WI38 (cell line): ENCODE data around the gene RPS16.
"Not testable (repeated sequence)": the region's sequence is repeated elsewhere in the genome, so short reads cannot be mapped to it uniquely, and the experiment has no call there.

ENCODE experiments used
- H3K4me3 ChIP-seq: 2 replicates; pipeline ENCODE4 v1.5.1; 2011; ENCODE audit warnings: low read depth, mild to moderate bottlenecking, control low read depth, low read length
- CTCF ChIP-seq: IDR thresholded peaks from 2 replicates; pipeline ENCODE4 v1.5.1; 2012; ENCODE audit warnings: low read depth, mild to moderate bottlenecking, control low read depth, low read length

RPS16 gene

GRCh38 chr19:39469567-39469966 lies 33.8 kb upstream of the RPS16 start:
- TF ChIP-seq CTCF = no peak
- no peak overlapping the region for H3K4me3 ChIP-seq

- H3K4me3 ChIP-seq = no peak overlapping the region
- TF ChIP-seq CTCF = no peak
Observed at GRCh38 chr19:39469036-39469435, 33.3 kb upstream of the RPS16 start.

- H3K4me3 ChIP-seq = no peak overlapping the region
- TF ChIP-seq CTCF = no peak
Observed at GRCh38 chr19:39467941-39468340, 32.2 kb upstream of the RPS16 start.

- TF ChIP-seq CTCF = no peak
- no peak overlapping the region for H3K4me3 ChIP-seq
Observed at GRCh38 chr19:39465956-39466747, 30.4 kb upstream of the RPS16 start.

GRCh38 chr19:39463403-39463802 lies 27.7 kb upstream of the RPS16 start:
- TF ChIP-seq CTCF = no peak
- no peak overlapping the region for H3K4me3 ChIP-seq

- not testable (repeated sequence) for H3K4me3 ChIP-seq
Observed at GRCh38 chr19:39451257-39451656, 15.5 kb upstream of the RPS16 start.

GRCh38 chr19:39449116-39449797 lies 13.5 kb upstream of the RPS16 start:
- no peak for TF ChIP-seq CTCF

More at GRCh38 chr19:39449116-39449797, 13.5 kb upstream of the RPS16 start:
- H3K4me3 ChIP-seq = no peak overlapping the region
